ENCODE results near the gene DYNC1H1.
"Not testable (repeated sequence)": the region's sequence is repeated elsewhere in the genome, so short reads cannot be mapped to it uniquely, and the experiment has no call there.

DYNC1H1 gene

DNA sequence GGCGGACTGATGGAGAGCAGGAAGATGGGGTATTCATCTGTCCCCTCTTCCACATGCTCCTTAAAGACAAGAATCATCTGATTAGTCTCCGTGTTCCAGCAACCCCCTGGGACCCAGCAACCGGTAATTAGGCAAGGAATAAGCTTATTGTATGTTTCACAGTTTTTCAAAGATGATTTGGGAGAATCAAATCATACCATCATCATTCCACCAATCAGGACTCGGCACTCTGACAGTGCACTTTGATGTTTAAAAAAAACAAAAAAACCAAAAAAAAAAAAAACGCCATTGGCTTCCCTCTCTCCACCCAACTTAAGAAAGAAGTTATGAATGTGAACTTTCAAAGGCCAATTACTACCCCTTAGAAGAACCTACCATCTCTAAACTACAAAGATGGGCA, 1.3 kb upstream of the DYNC1H1 start:
- peak in 3 of 56 donors; percentile 30 to 51 (median 36) for DNase-seq

DNA sequence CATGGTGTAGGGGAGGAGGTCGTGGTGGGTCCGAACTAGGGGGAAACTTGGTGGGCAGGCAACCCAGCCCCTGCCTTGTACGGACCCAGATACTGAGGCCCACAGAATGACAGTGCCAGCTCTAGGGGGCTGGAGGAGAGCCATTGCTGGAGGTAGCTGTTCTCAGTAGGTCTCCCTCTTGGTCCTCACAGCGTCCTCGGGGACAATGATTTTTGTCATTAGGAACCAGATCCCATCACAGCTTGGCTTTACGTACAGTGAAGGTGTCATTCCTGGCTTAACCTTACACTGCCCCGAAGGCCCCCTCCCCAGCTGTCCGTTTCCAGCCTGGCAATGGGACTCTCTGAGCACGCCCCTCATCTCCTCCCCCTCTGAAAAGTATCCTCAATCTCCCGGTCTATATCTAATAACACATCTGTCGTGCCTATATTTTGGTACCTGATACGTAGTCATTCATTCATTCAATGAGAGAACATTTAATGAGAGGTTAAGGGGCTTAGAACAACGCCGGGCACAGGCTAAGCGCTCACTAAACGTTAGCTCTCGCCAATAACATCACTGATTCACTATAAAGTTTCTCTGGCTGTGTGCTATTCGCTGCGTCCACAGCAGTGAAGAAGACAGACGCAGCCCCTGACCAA, 597 bp upstream of the DYNC1H1 start:
- DNase-seq = no peak

DNA sequence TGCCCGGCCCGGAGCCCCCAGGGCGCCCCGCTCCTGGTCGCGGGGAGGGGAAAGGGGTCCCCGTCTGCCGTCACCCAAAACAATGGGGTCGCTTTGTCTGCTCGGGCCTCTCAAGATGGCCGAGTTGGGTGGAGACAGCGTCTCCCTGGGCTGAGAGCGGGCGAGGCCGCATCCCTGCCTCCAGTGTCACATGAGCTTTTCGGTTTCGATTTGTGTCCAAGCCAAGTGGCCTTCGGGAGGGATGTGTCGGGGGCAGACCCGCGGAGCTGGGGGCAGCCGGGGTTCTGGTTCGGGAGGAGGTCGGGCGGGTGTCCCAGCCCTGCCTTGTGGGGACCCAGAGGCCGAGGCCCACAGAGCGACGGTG, 790 bp downstream of the DYNC1H1 start:
- DNase-seq = peak in 53 of 56 donors; percentile 19 to 87 (median 62)

DNA sequence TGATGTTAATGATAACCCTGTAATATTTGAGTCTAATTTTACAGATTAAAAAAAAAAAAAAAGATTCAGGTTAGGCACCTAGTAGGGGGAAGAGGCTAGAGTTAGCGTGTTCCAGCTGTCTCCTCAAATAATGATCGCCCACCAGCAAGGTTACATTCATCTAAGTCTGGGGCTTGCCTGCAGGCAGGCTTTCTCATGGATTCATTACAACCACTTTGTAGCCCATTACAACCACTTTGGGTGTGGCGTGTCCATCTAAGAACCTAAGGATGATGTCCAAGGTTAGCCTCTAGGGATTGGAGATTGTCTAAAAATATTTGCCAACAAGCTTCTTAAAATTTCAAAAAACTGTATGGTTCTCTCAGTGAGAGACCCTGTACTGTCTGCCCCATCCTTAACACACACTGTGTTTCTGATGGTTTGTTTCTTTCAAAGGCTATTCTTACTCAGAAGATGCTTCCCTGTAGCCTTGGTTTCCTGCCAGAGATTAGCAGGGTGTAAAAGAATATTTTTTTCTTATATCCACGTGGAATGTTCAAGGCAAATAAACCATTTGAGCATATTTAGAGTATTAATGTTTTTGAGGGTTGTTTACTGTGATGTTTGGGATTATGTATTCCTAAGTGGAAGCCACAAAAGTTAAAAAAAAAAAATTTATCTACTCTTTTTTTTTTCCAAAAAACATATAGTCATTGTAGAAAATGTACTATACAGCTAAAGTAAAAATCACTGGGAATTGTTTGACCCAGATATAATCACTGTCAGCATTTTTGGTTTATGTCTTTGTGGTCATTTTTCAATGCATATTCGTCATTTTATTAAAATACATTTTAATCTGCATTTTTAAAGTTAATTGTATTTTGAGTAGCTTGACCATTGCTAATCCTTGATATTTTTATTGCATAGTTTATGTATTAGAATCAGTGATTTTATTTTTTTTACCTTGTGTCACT, 1.7 kb downstream of the DYNC1H1 start:
- DNase-seq = no peak

DNA sequence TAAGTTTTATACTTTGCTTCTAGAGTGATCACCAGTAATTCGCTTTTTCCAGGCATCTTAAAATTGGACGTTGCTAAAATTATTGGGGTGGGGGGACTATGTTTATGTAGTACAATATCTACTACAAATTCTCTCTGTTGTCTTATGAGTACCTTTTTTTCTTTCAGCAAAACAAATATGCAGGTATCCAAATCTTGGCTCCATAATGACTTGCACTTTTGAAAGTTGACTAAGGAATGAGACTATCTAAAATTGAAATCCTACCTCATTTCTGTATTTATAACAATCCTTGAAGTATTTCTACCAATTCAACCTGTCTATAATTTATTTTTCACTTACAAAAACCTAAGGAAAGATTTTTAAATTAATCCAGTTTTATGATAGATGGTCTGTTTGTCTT, 2.4 kb downstream of the DYNC1H1 start:
- DNase-seq = no peak

DNA sequence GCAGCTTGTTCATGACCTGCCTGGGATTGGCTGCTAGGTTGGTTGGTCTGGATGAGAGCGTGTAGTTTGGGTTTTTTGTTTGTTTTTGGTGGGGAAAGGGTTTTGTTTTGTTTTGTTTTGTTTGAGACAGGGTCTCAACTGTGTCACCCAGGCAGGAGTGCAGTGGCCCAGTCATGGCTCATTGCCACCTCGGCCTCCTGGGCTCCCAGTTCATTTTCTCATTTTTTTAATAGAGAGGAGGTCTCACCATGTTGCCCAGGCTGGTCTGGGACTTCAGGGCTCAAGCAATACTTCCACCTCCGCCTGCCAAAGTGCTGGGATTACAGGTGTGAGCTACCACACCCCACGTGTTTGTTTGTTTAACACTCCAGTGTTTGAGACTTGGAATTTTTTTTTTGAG, 3.8 kb downstream of the DYNC1H1 start:
- DNase-seq = no peak

DNA sequence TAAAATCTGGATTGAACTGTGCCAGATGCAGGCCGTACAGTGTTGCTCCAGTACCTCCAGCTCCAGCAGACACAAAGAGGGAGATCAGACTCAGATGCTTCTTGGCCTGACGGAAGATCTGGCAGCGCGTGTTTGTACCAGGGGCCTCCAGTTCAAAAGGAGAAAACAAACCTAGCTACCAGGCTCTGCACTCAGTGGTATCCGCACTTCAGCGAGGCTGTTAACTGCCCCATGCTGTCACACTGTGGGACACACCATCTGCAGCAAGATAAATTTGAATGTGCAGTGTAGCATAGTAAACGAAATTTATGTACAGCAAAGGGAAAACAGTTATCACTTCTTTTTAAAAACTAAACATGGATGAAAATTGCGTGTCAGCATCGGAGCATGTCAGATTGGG, 5.1 kb downstream of the DYNC1H1 start:
- no peak for DNase-seq

DNA sequence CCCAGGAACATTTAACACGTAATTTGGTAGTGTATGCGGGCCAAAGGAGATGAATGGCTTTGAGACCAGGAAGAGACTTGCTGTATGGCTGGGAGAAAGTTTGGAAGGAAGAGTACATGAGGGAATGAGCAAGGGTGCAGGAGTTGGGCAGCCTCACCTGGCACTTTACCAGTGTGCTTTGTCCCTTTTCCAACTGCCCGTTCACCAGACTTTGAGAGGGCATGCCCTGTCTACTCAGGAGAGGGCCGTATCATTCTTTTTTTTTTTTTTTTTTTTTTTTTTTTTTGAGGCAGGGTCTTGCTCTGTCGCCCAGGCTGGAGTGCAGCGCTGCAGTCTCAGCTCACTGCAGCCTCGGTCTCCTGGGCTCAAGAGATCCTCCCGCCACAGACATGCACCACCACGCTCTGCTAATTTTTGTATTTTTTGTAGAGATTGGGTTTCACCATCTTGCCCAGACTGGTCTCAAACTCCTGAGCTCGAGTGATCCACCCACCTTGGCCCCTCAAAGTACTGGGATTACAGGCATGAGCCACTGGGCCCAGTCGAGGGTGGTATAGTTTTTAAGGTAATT, 6.5 kb downstream of the DYNC1H1 start:
- no peak for DNase-seq

DNA sequence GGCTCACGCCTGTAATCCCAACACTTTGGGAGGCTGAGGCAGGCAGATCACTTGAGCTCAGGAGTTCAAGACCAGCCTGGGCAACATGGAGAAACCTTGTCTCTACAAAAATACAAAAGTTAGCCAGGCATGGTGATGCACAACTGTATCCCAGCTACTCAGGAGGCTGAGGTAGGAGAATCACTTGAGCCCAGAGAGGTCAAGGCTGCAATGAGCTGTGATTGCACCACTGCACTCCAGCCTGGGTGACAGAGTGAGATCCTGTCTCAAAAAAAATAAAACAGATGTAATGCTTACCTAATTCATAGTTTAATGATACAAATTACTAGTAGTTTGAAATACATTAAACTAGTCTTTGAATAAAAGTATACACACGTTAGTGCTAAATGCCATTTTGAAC, 7.1 kb downstream of the DYNC1H1 start:
- not testable (repeated sequence) for DNase-seq

DNA sequence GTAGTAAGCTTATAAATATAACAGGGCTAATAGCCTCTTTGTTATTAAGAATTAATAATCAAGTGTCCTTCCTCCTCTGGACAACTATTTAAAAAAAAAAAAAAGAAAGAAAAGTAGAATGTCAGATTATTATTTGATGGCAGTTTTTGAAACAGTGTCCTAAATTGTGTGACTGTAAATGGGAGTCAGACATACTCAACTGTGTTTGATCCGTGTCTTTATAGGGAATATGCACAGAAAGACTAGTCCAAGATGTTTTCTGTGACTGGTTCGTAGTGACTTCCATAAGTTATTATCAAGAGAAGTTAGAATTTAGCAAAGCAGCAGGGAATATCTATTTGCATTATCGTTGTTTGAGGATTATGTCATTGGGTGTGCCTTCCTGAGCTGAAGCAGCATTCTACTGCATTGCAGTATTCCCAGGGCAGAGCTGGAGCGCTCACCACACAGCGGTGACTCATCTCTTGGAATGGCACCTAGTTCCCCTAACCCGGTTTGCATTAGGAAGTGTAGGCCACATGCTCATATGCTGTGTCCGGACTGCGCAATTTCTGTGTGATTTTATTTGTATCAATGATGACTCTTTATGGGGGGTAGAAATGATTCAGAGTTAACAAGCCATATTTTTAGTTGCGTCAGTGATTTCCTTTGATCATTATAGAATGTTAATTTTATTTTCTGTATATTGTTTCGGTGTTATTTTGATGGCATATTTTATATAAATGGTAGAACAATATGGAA, 7.9 kb downstream of the DYNC1H1 start:
- DNase-seq = peak in 27 of 56 donors; percentile 11 to 61 (median 31)

DNA sequence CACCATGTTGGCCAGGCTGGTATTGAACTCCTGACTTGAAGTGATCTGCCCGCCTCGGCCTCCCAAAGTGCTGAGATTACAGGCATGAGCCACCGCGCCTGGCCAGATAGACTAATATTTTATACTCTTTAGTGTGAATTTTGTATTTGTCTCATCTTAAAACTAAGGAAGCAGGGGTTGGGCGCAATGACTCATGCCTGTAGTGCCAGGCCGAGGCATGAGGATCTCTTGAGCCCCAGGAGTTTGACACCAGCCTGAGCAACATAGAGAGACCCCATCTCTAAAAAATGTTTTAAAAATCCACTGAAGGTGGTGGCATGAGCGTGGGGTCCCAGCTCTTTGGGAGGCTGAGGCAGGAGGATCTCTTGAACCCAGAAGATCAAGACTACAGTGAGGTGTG, 9.0 kb downstream of the DYNC1H1 start:
- DNase-seq = no peak

DNA sequence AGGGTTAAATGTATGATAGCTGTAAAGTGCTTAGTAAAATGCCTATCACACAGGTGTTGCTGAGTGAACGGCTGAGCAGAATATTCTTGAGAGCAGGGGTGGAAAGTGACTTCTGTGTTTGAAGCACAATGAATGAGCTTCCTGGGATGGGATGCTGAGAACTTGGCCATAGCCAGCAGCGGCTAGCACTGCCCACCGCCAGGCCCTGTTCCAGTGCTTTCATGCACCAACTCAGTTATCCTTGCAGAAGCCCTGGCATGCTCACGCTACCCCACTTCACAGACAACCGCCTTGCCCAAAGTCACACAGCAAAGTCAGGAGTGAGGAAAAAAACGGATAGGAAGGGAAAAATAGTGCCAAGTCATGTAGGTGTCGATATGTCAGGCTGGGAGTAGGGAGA, 10.9 kb downstream of the DYNC1H1 start:
- DNase-seq = no peak

DNA sequence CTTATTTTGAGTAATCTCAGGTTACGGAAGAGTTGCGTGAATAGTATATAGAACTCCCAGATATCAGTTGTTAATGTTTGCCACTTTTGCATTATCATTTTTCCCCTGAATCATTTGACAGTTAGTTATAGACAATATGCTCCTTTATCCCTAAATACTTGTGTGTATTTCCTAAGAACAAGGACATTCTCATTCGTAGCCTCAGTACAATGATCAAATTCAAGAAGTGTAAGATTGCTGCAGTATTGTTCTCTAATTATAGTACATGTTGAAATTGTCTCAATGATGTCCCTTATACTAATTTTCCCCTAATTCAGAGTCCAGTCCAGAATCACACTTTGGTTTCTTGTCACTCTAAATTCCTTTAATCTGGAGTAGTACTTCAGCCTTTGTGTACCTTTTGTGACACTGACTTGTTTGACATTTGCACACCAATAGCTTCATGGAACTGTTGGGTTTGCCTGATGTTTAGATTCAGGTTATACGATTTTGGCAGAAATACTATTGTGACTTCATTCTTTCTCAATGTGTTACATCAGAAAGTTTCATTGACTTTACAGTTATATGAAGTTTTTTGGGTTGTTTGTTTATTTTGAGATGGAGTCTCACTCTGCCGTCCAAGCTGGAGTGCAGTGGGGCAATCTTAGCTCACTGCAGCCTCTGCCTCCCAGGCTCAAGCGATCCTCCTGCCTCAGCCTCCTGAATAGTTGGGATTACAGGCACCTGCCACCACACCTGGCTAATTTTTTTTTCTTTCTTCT, 13.1 kb downstream of the DYNC1H1 start:
- no peak for DNase-seq

DNA sequence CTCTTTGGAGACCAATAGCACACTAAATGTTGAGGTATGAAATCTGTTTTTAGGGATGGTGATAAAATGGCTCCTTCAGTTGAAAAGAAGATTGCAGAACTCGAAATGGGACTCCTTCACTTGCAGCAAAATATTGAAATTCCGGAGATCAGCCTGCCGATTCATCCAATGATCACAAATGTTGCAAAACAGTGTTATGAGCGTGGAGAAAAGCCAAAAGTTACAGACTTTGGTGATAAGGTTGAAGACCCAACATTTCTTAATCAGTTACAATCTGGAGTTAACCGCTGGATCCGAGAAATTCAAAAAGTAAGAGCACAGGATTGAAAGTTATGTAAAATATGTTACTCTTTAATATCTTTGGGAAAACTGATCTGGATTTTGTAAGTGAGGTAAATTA, 15.3 kb downstream of the DYNC1H1 start:
- DNase-seq = no peak

DNA sequence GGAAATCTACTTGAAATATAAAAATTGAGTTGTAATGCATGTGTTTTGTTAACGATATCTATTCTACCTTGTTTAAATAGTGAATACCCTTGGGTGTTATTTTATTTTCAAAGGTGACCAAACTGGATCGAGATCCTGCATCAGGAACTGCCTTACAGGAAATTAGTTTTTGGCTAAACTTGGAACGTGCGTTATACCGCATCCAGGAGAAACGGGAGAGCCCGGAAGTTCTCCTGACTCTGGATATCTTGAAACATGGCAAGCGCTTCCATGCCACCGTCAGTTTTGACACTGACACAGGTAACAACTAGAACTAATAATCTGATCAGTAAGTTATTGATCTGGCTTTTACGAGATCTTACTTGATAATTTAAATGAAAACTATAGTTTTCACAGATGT, 15.9 kb downstream of the DYNC1H1 start:
- no peak for DNase-seq

DNA sequence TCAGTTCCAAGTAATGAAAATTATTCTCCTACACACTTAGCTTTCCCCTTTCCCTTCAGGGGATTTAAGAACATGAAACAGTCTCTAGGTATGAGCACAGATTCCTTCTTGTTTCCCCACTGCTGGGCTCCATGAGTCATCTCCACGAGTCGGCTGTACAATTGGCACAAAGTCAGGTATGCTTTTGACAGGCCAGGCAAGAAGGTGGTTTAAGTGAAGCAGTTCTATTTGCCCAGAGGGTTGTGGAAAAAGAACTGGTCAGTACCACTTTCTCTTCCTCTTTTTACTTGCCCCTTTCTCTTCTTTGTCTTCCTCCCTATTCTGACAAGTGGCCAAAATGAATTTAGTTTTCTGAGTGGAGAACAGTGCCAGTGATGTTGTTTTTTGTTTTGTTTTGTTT, 16.3 kb downstream of the DYNC1H1 start:
- peak in 8 of 56 donors; percentile 8 to 56 (median 20) for DNase-seq

DNA sequence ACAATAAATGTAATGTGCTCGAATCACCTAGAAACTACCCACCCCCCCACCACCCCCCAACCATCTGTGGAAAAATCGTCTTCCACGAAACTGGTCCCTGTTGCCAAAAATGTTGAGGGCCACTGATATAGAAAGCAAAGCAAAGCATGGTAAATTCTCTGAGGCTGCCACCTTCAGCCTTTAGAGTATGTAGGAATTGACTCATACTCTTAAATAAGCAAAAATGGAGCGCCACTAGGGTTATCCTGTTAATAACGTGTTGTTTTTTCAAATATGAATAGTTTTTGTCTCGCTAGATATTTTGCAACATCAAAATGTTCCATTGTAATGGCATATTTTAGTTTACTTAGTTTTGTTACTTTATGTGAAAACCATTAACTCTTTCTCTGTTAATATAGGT, 18.2 kb downstream of the DYNC1H1 start:
- no peak for DNase-seq

DNA sequence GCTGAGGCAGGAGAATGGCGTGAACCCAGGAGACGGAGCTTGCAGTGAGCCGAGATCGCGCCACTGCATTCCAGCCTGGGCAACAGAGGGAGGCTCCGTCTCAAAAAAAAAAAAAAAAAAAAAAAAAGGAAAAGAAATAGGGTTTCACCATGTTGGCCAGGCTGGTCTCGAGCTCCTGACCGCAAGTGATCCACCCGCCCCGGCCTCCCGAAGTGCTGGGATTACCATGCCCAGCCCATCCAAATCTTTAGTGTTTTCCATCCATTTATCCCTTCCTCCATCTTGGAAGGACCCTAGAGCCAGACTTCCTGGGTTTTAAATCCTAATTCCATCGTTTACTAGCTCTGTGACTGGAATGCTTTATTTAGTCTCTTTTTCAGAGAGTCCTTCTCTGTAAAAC, 20.5 kb downstream of the DYNC1H1 start:
- not testable (repeated sequence) for DNase-seq

DNA sequence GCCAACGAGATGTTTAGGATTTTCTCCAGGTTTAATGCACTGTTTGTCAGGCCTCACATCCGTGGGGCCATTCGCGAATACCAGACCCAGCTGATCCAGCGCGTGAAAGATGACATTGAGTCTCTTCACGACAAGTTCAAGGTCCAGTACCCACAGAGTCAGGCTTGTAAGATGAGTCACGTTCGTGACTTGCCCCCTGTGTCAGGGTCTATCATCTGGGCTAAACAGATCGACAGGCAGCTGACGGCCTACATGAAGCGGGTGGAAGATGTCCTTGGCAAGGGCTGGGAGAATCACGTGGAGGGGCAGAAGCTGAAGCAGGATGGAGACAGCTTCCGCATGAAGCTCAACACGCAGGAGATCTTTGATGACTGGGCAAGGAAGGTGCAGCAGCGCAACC, 21.6 kb downstream of the DYNC1H1 start:
- no peak for DNase-seq

DNA sequence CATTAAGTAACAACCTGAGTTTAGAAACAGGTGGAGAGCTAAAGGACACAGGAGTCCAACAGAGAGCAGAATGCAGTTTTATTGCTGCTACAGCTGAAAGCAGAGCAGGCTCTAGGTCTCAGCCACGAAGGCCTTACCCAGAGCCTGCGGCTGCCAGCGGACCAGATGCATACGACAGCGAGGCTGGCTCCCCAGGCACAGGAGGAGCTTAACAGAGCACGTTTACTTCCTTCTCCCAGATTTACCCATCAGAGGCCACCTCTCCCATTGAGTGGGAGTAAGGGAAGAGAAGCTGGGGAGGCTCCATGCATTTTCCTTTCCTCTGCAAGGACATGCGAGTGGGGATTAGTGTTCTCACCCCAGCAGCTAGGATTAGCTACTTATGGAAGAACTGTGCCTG, 22.6 kb downstream of the DYNC1H1 start:
- DNase-seq = peak in 1 of 56 donors; percentile 13

DNA sequence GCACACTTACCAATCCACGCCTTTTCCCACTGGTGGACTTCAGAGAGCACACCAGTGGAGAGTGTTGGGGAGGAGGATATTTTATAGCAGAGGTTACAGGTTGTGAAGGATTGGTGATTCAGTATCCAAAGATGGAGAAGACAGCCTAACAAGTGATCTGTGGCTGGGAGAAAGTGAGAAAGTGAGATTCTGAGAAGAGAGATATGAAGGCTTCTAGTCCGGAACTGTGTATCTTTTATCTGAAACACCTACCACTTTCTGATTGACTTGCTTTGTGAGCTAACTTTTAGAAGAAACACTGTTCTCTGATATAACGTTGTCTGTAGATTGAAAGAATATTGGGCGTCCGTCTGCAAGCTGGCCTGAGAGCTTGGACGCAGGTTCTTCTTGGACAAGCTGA, 24.0 kb downstream of the DYNC1H1 start:
- no peak for DNase-seq
